Dendritic cell treated with granulocyte-macrophage colony-stimulating factor and Interleukin-4, amounts not matched to agents 40 ng/mL and 50 ng/mL, for 4 days (primary cell): ENCODE results near the gene ADORA2A.
"Not testable (repeated sequence)": the region's sequence is repeated elsewhere in the genome, so short reads cannot be mapped to it uniquely, and the experiment has no call there.

Source experiments
- H3K27ac Mint-ChIP-seq: one replicate; pipeline ENCODE4 v1.8.0; 2022; ENCODE audit warnings: mild to moderate bottlenecking, mixed read lengths
- H3K27me3 Mint-ChIP-seq: one replicate; pipeline ENCODE4 v1.8.0; 2022; ENCODE audit warnings: mild to moderate bottlenecking, mixed read lengths
- H3K36me3 Mint-ChIP-seq: one replicate; pipeline ENCODE4 v1.8.0; 2022; ENCODE audit warnings: low read depth, mixed read lengths
- H3K4me1 Mint-ChIP-seq: one replicate; pipeline ENCODE4 v1.8.0; 2022; ENCODE audit warnings: low read depth, mixed read lengths
- H3K4me3 Mint-ChIP-seq: one replicate; pipeline ENCODE4 v1.8.0; 2022; ENCODE audit warnings: mild to moderate bottlenecking, moderate library complexity, mixed read lengths
- H3K9me3 Mint-ChIP-seq: one replicate; pipeline ENCODE4 v1.8.0; 2022; ENCODE audit warnings: mixed read lengths
- intact Hi-C: fragments of 100-400 bp; cut with micrococcal nuclease; formaldehyde crosslinking; loops from one replicate; pipeline ENCODE4 v1.15.0; 2022

Gene ADORA2A

GRCh38 chr22:24474649-24475255, 47.4 kb downstream of the ADORA2A start:
- H3K4me3 Mint-ChIP-seq: no peak overlapping the region
- no peak overlapping the region for H3K27ac Mint-ChIP-seq
- peaks cover 23% of the 10 kb centered on the region for H3K4me1 Mint-ChIP-seq
- no peaks in the 10 kb centered on the region for H3K9me3 Mint-ChIP-seq
- no peaks in the 10 kb centered on the region for H3K27me3 Mint-ChIP-seq
- intact Hi-C loops: no loop called here
- H3K36me3 Mint-ChIP-seq: no peaks in the 10 kb centered on the region

- no peak overlapping the region for H3K27ac Mint-ChIP-seq
- peaks cover 35% of the 10 kb centered on the region for H3K4me1 Mint-ChIP-seq
- intact Hi-C loops: loop anchor here (5.0 kb wide), 1 partner anchor 44 kb away; no protein-coding TSS in a partner anchor
- H3K9me3 Mint-ChIP-seq: no peaks in the 10 kb centered on the region
- H3K36me3 Mint-ChIP-seq: no peaks in the 10 kb centered on the region
- H3K4me3 Mint-ChIP-seq: no peak overlapping the region
- no peaks in the 10 kb centered on the region for H3K27me3 Mint-ChIP-seq
These were observed 54.2 kb downstream of the ADORA2A start for GRCh38 chr22:24481641-24482040.

- intact Hi-C loops: loop anchor here (5.0 kb wide), 1 partner anchor 45 kb away; no protein-coding TSS in a partner anchor
- H3K27me3 Mint-ChIP-seq: no peaks in the 10 kb centered on the region
- no peak overlapping the region for H3K27ac Mint-ChIP-seq
- H3K9me3 Mint-ChIP-seq: no peaks in the 10 kb centered on the region
- no peak overlapping the region for H3K4me3 Mint-ChIP-seq
- H3K36me3 Mint-ChIP-seq: no peaks in the 10 kb centered on the region
- H3K4me1 Mint-ChIP-seq: peaks cover 42% of the 10 kb centered on the region
These were observed 55.2 kb downstream of the ADORA2A start for GRCh38 chr22:24482575-24482974.

GRCh38 chr22:24482998-24483397, 55.6 kb downstream of the ADORA2A start:
- intact Hi-C loops: loop anchor here (5.0 kb wide), 1 partner anchor 46 kb away; no protein-coding TSS in a partner anchor
- no peaks in the 10 kb centered on the region for H3K27me3 Mint-ChIP-seq
- peaks cover 42% of the 10 kb centered on the region for H3K4me1 Mint-ChIP-seq
- H3K36me3 Mint-ChIP-seq: no peaks in the 10 kb centered on the region
- no peaks in the 10 kb centered on the region for H3K9me3 Mint-ChIP-seq
- no peak overlapping the region for H3K4me3 Mint-ChIP-seq
- no peak overlapping the region for H3K27ac Mint-ChIP-seq

GRCh38 chr22:24483976-24484545, 56.7 kb downstream of the ADORA2A start:
- Mint-ChIP-seq H3K9me3 (no peaks in the 10 kb centered on the region), H3K27me3 (no peaks in the 10 kb centered on the region), H3K27ac (no peak overlapping the region), H3K36me3 (no peaks in the 10 kb centered on the region), H3K4me1 (peaks cover 42% of the 10 kb centered on the region), H3K4me3 (no peak overlapping the region)
- intact Hi-C loops: loop anchor here (5.0 kb wide), 1 partner anchor 47 kb away; no protein-coding TSS in a partner anchor

- intact Hi-C loops: no loop called here
- H3K4me1 Mint-ChIP-seq: peaks cover 42% of the 10 kb centered on the region
- H3K4me3 Mint-ChIP-seq: no peak overlapping the region
- H3K36me3 Mint-ChIP-seq: no peaks in the 10 kb centered on the region
- H3K27ac Mint-ChIP-seq: no peak overlapping the region
- no peaks in the 10 kb centered on the region for H3K27me3 Mint-ChIP-seq
- H3K9me3 Mint-ChIP-seq: no peaks in the 10 kb centered on the region
These were observed 57.8 kb downstream of the ADORA2A start for GRCh38 chr22:24485170-24485569.

GRCh38 chr22:24485608-24486007, 58.2 kb downstream of the ADORA2A start:
- no peak overlapping the region for H3K27ac Mint-ChIP-seq
- H3K4me3 Mint-ChIP-seq: no peak overlapping the region
- intact Hi-C loops: no loop called here
- no peaks in the 10 kb centered on the region for H3K36me3 Mint-ChIP-seq
- H3K27me3 Mint-ChIP-seq: no peaks in the 10 kb centered on the region
- no peaks in the 10 kb centered on the region for H3K9me3 Mint-ChIP-seq
- peaks cover 42% of the 10 kb centered on the region for H3K4me1 Mint-ChIP-seq

- no peak overlapping the region for H3K27ac Mint-ChIP-seq
These were observed 59.1 kb downstream of the ADORA2A start for GRCh38 chr22:24486501-24486921.

GRCh38 chr22:24489011-24489410, 61.6 kb downstream of the ADORA2A start:
- intact Hi-C loops: no loop called here
- H3K4me1 Mint-ChIP-seq: peaks cover 33% of the 10 kb centered on the region
- H3K9me3 Mint-ChIP-seq: no peaks in the 10 kb centered on the region
- peaks cover 21% of the 10 kb centered on the region for H3K27me3 Mint-ChIP-seq
- no peak overlapping the region for H3K4me3 Mint-ChIP-seq
- no peak overlapping the region for H3K27ac Mint-ChIP-seq
- no peaks in the 10 kb centered on the region for H3K36me3 Mint-ChIP-seq

More at GRCh38 chr22:24486501-24486921, 59.1 kb downstream of the ADORA2A start:
- intact Hi-C loops: no loop called here
- H3K9me3 Mint-ChIP-seq: no peaks in the 10 kb centered on the region
- H3K4me1 Mint-ChIP-seq: peaks cover 42% of the 10 kb centered on the region
- peaks cover 4% of the 10 kb centered on the region for H3K27me3 Mint-ChIP-seq
- no peak overlapping the region for H3K4me3 Mint-ChIP-seq
- H3K36me3 Mint-ChIP-seq: no peaks in the 10 kb centered on the region

- intact Hi-C loops: not testable (repeated sequence)
These were observed 62.0 kb downstream of the ADORA2A start for GRCh38 chr22:24489434-24489833.

More at GRCh38 chr22:24489434-24489833, 62.0 kb downstream of the ADORA2A start:
- not testable (repeated sequence) for H3K27ac Mint-ChIP-seq, H3K9me3 Mint-ChIP-seq, H3K4me3 Mint-ChIP-seq, H3K36me3 Mint-ChIP-seq
- H3K27me3 Mint-ChIP-seq: peaks cover 25% of the 10 kb centered on the region
- peaks cover 29% of the 10 kb centered on the region for H3K4me1 Mint-ChIP-seq
